Muscle layer of duodenum (tissue), 2 donors: ENCODE measurements around the gene MIER2.
A peak's percentile ranks its signal among the peaks of the same experiment; 100 is the strongest.

ENCODE experiments used
- H3K27ac ChIP-seq: one replicate; pipeline ENCODE4 v1.7.0; 2013; ENCODE audit warnings: mild to moderate bottlenecking, low read length
- H3K27me3 ChIP-seq: one replicate; pipeline ENCODE4 v1.7.0; 2013; ENCODE audit warnings: low read depth, mild to moderate bottlenecking, control low read depth, low read length
- H3K36me3 ChIP-seq, 2 donors: one replicate each; pipeline ENCODE4 v1.7.0; 2013; ENCODE audit warnings: low read length in 2 of 2, control low read depth in 1 of 2, mild to moderate bottlenecking in 1 of 2; ENCODE audit not compliant: insufficient read depth in 2 of 2, control insufficient read depth in 1 of 2
- H3K4me1 ChIP-seq, 2 donors: one replicate each; pipeline ENCODE4 v1.7.0; 2013; ENCODE audit warnings: low read length in 2 of 2, mild to moderate bottlenecking in 2 of 2, control low read depth in 1 of 2, moderate library complexity in 1 of 2; ENCODE audit not compliant: insufficient read depth in 2 of 2, control insufficient read depth in 1 of 2
- H3K4me3 ChIP-seq, 2 donors: one replicate each; pipeline ENCODE4 v1.7.0; 2013; ENCODE audit warnings: low read length in 2 of 2, low read depth in 1 of 2, mild to moderate bottlenecking in 1 of 2
- H3K9me3 ChIP-seq, 2 donors: one replicate each; pipeline ENCODE4 v1.7.0; 2013; ENCODE audit warnings: low read length in 2 of 2, control low read depth in 1 of 2, mild to moderate bottlenecking in 1 of 2; ENCODE audit not compliant: control insufficient read depth in 1 of 2
- donor health status: healthy.

The MIER2 gene

DNA sequence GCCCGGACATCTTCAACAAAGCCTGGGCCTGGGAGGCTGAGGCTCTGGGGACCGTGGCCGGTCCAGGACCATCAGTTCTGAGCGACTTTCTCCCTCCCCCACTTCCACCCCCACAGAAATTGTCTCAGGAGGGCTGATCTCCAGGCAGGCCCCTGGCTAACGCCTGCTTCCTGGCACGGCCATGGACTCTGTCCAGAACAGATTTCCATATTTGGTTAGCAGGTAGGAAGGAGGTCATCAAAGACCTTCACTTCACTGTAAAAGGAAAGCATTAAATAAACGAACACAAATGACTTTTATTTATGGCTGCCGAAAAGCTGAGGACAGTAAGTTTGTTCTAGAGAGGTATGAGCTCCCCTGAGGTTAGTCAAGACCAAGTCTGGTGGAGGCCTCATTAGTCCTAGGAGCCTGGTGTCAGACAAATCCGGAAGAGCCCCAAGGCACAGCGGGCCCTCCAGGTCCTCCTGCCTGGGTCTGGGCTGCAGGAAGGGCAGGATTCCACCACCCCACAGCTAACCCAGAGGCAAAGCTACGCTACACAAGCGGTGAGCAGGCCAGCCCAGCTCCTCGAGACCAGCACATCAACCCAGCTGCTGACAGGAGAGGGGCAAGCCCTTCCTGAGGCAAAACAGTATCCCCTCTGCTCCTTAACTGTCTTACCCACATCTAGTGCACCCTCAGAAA, 48.8 kb downstream of the MIER2 start:
- Histone ChIP-seq H3K27me3 (peaks cover 25% of the 10 kb centered on the region), H3K4me3 (no peak overlapping the region), H3K9me3 (no peaks in the 10 kb centered on the region), H3K4me1 (peaks cover 19 to 29% of the 10 kb centered on the region in 2 donors), H3K27ac (no peak overlapping the region), H3K36me3 (no peaks in the 10 kb centered on the region)

DNA sequence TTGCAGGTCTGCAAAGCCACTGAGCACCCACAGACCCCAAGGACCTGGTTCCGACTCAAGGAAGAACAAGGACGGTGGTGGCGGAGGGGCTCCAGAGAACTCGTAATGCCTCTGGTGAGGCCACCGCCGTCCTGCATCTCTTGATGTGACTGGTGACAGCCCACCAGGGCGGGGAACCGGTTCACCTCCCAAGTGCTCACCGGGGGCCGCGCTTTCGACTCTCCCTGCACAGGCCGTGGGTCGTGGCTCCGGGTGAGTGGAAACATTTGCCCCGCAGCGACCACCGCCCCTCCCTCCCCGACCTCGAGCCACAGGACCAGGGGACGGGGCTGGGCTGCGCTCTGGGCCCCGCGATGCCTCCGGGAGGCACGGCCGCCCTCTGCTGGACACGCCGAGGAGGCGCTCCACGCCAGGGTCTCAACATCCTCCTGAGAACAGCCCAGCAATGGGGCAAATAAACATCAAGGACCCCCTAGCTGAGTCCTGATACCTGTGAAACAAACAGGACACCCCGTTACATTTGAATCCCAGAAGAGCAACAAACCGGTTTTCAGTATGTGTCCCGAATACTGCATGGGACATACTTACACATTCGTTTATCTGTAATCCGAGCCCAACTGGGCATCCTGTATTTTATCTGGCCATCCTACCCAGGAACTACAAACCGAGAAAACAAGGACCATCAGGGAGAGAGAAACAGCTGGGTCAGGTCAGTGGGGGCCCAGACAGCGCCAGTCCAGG, 49.5 kb downstream of the MIER2 start:
- Histone ChIP-seq H3K27ac (no peak overlapping the region), H3K4me1 (peaks cover 19 to 36% of the 10 kb centered on the region in 2 donors), H3K27me3 (peaks cover 25% of the 10 kb centered on the region), H3K36me3 (no peaks in the 10 kb centered on the region), H3K4me3 (peak overlapping the region; percentile 21 to 46), H3K9me3 (no peaks in the 10 kb centered on the region)

DNA sequence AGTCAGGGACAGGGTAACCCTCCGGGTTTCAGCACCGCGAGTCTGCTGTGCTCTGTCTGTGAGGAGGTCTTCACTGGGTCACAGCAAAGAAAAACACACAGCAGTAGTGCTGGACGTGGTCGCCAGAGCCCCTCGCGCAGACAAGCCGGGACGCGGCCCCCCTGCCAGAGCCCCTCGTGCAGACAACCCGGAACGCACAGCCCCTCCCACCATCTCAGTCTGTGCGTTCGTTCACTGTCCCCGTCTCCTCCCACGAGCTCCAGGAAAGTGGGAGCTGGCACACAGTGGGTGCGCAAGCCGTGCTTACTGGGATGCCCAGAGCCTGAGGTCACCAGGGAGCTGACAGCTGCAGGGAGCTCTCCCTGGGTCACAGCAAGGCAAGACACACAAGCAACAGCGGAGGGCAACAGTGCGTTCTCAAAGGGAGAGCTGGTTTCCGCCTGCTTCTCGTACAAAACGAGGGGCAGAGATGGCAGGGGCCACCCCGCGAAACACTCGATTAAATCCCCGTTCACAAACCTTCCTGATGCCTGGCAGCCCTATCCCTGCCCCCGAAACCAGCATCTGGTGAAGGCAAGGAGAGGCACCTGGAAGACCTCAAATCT, 50.2 kb downstream of the MIER2 start:
- H3K27me3 ChIP-seq, result peaks cover 25% of the 10 kb centered on the region
- H3K4me1 ChIP-seq, result peaks cover 19 to 39% of the 10 kb centered on the region in 2 donors
- H3K27ac ChIP-seq, result no peak overlapping the region
- H3K4me3 ChIP-seq, result peak overlapping the region; percentile 21 to 46
- H3K9me3 ChIP-seq, result no peaks in the 10 kb centered on the region
- no peaks in the 10 kb centered on the region for H3K36me3 ChIP-seq

DNA sequence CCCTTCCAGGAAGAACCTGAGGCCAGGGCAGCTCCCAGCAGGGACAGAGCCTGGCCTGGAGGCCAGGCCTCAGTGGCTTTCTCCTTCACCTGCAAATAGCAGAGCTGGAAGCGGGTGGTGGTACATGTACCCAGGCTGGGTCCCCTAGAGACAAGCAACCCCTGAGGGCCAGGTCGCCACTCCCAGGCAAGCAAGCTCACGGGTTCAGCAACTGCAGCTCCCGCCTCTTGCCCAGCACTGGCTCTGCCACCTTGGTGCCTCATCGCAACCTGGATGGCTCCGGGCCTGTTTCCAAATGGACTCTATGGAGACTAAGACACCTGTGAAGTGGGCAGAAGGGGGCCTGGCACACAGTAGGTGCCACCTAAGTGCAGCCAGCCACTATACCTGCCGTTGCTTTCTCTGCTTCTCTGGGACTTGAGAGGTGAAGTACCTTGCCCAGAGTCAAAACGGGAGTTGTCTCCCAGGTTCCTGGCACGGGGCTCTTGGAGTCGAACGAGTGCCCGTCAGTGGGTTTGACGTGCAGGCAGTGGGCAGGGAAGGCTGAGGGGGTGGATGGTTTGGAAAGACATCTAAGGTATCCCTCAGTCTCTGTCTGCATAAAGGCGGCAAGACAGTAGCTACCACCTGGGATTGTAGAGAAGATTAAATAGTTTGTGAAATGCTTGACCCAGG, 51.0 kb downstream of the MIER2 start:
- Histone ChIP-seq H3K9me3 (no peaks in the 10 kb centered on the region), H3K27ac (no peak overlapping the region), H3K4me3 (no peak overlapping the region), H3K4me1 (peaks cover 19 to 39% of the 10 kb centered on the region in 2 donors), H3K27me3 (peaks cover 25% of the 10 kb centered on the region), H3K36me3 (no peaks in the 10 kb centered on the region)

DNA sequence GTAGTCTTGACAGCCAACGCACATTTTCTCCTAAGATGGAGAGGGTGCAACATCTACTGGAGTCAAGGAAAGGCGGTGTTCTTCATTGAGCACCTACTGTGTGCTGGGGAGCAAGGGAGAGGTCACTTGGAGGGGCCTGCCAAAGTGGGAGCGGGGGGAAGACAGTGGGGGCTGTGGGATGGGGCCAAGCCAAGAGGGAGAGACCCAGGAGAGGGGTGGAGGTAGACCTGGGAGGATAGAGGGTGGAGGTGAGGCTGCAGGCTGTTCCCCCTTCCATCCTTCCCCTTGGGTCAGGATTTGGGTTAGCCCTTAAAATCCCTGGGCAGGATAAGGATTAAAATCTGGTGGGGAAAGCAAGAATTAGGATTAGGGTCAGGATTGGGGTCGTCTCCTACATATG, 51.6 kb downstream of the MIER2 start:
- no peak overlapping the region for H3K4me3 ChIP-seq
- no peaks in the 10 kb centered on the region for H3K9me3 ChIP-seq
- peaks cover 25% of the 10 kb centered on the region for H3K27me3 ChIP-seq
- H3K4me1 ChIP-seq, result peaks cover 19 to 39% of the 10 kb centered on the region in 2 donors
- no peaks in the 10 kb centered on the region for H3K36me3 ChIP-seq
- H3K27ac ChIP-seq, result no peak overlapping the region

DNA sequence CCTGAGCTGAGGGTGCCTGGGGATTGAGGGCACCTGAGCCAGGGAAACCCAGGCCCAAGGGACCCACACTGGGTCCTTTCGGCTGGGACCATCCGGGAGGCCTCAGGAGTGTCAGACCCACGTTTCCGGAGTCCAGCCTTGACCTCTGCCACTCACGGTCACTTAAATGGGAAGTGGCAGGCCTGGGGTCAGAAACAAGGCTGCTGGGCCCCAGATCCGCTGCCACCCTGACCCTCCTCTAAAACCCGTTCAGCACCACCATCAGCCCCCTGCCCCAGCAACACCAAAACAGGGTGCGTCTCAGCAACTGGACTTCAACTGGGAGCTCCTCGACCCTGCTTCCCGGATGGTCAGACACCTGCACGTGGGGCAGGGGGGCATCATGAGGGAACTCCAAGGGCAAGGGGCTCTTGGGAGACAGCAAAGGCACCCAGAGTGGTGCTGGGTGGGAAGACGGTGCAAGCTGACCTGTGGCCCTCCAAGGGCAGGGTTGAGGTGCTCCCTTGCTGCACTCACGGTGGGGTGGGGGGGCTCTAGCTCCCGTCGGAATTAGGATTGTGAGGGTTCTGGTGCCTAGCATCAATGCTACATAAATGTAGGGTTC, 52.2 kb downstream of the MIER2 start:
- Histone ChIP-seq H3K36me3 (no peaks in the 10 kb centered on the region), H3K9me3 (no peaks in the 10 kb centered on the region), H3K4me3 (no peak overlapping the region), H3K4me1 (peaks cover 19 to 39% of the 10 kb centered on the region in 2 donors), H3K27ac (no peak overlapping the region), H3K27me3 (peaks cover 25% of the 10 kb centered on the region)

DNA sequence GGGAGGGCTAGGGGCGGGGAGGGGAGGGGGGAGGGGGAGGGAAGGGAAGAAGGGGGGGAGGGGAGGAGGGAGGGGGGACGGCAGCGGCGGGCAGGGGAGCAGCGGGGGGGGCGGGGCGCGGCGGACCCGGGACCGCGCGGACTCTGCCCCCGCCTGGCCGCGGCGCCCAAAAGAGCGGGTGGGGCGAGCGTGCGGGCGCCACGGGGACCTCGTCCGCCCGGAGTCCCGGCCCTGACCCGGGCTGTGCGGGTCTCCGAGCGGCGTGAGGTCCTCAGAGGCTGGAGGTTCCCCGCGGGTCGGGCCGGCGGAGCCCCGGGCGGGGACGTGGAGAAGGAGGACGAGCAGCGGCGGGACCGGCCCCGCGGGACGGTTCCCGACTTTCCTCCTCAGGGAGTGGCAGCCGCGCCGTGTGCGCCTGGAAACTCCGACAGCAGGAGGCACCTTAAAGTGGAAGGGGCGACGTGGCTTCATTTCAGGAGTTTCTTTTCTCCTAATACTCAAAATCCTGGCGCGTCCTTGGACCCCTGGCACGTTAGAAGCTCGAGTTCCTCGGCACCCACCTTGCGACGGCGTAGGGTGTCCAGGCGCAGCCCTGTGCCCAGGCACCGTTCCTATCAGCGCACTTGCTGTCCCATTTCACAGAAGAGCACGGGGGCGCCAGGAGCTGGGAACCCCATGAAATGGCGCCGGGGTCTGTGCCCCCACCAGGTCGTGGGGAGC, 52.9 kb downstream of the MIER2 start:
- no peak overlapping the region for H3K4me3 ChIP-seq
- peaks cover 25% of the 10 kb centered on the region for H3K27me3 ChIP-seq
- peaks cover 19 to 39% of the 10 kb centered on the region in 2 donors for H3K4me1 ChIP-seq
- no peaks in the 10 kb centered on the region for H3K9me3 ChIP-seq
- no peaks in the 10 kb centered on the region for H3K36me3 ChIP-seq
- H3K27ac ChIP-seq, result no peak overlapping the region

DNA sequence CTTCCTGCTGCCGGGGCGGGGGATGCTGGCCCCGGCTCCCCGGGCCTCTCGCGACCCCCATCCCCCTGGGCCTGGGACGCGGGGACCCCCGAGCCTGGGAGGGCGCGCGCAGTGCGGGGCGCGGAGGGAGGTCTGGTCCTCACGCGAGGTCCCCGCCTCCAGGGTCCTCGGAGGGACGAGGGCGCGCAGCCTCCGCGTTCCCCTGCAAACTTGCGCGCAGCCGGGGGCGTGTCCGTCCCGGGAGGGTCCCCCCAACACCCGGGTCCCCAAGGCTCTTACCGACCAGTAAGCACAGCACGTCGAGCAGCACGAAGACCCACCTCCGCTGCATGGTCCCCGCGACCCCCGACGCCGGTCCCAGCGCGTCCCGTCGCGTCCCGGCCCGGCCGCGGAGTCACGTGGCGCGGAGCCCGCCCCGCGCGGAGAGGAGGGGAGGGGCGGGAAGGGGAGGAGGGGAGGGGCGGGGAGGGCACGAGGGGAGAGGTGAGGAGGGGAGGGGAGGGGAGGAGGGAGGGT, 53.5 kb downstream of the MIER2 start, which contains the start of gene PLPP2:
Gene PLPP2, minus strand, starts transcription at position 398 of the 516 bp plus-strand sequence. Its CDS starts 67 bp downstream, at position 331.
- peak within 1 kb of the TSS; percentile 12 for H3K27ac ChIP-seq
- peak within 1 kb of the TSS in 1 of 2 donors; percentile 62 for H3K4me3 ChIP-seq
- H3K4me1 ChIP-seq, result peaks cover 18 to 38% of the 10 kb centered on the region in 2 donors
- H3K27me3 ChIP-seq, result peaks cover 25% of the 10 kb centered on the region
- no peaks in the 10 kb centered on the region for H3K36me3 ChIP-seq
- H3K9me3 ChIP-seq, result no peaks in the 10 kb centered on the region

DNA sequence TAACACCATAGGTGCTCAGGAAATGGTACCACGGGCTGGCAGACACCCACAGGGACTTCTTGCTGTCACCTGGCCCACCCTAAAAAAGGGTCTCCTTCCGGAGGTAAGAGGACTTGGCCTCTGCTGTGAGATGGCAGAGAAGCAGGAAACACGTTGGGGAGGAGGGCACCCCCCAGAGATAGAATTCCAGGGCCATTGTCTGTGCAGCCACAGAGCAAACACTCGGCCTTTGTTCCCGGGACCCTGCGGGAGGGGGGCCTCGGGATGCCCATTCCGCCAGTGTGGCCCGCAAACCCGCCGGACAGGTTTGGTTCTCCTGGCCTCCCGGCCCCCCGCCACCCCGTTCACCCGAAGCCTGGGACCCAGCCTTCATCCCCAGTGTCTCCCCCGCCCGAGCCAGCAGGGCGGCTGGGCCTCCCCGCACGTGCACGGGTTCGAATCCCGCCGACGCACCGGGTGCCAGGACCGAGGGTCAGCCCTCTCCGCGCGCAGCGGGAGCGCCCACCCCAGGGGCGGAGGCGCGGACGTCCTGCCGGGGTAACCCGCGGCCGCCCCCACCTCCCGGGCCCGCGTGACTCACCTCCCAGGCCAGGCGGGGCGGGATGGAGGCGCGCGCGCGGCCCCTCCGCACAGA, 54.1 kb downstream of the MIER2 start:
- Histone ChIP-seq H3K4me1 (peaks cover 13 to 33% of the 10 kb centered on the region in 2 donors), H3K36me3 (no peaks in the 10 kb centered on the region), H3K27ac (peak overlapping the region; percentile 12), H3K4me3 (peak overlapping the region in 1 of 2 donors; percentile 62), H3K9me3 (no peaks in the 10 kb centered on the region), H3K27me3 (peaks cover 25% of the 10 kb centered on the region)
